Brain pericyte (primary cell): ENCODE measurements around the gene EFNA3.

Experiments used
- DNase-seq: peaks from one replicate; pipeline ENCODE4 v3.0.0-alpha.2; 2012; ENCODE audit warnings: low read depth, low spot score

The EFNA3 gene

GRCh38 chr1:155078469-155079209 is at the start of gene EFNA3:
Gene EFNA3 (plus strand): TSS chr1:155078837. CDS start chr1:155078942, 105 bp downstream.
- DNase-seq, result no peak

GRCh38 chr1:155029513-155030242 is 49.0 kb upstream of the EFNA3 start:
- no peak for DNase-seq

GRCh38 chr1:155030243-155030795 is 48.3 kb upstream of the EFNA3 start:
- DNase-seq, result no peak

- no peak for DNase-seq
Observed at GRCh38 chr1:155030899-155031298, 47.7 kb upstream of the EFNA3 start.

GRCh38 chr1:155032886-155033285 is 45.8 kb upstream of the EFNA3 start:
- no peak for DNase-seq

- no peak for DNase-seq
Observed at GRCh38 chr1:155033524-155033923, 45.1 kb upstream of the EFNA3 start, which contains the start of the genes DCST1 and DCST2. Gene DCST1 (plus strand): TSS chr1:155033824. CDS start chr1:155034037, 213 bp downstream. Gene DCST2 (minus strand): TSS chr1:155033781. CDS start chr1:155033701, 80 bp downstream.

GRCh38 chr1:155034318-155035208 is 44.1 kb upstream of the EFNA3 start:
- DNase-seq, result no peak

- DNase-seq, result no peak
Observed at GRCh38 chr1:155035936-155036335, 42.7 kb upstream of the EFNA3 start.

- no peak for DNase-seq
Observed at GRCh38 chr1:155037043-155037442, 41.6 kb upstream of the EFNA3 start.

- no peak for DNase-seq
Observed at GRCh38 chr1:155037851-155038441, 40.7 kb upstream of the EFNA3 start.

GRCh38 chr1:155038602-155039307 is 39.9 kb upstream of the EFNA3 start:
- no peak for DNase-seq

- no peak for DNase-seq
Observed at GRCh38 chr1:155039308-155039669, 39.3 kb upstream of the EFNA3 start.

GRCh38 chr1:155040358-155041093 is 38.1 kb upstream of the EFNA3 start:
- no peak for DNase-seq

- DNase-seq, result no peak
Observed at GRCh38 chr1:155042789-155043188, 35.8 kb upstream of the EFNA3 start.

GRCh38 chr1:155043301-155043702 is 35.3 kb upstream of the EFNA3 start:
- no peak for DNase-seq

GRCh38 chr1:155043793-155044192 is 34.8 kb upstream of the EFNA3 start:
- no peak for DNase-seq

- no peak for DNase-seq
Observed at GRCh38 chr1:155044365-155044764, 34.3 kb upstream of the EFNA3 start.

- no peak for DNase-seq
Observed at GRCh38 chr1:155044812-155045657, 33.6 kb upstream of the EFNA3 start.
